ENCODE measurements around the gene MRGPRF.
"Not testable (repeated sequence)": the region's sequence is repeated elsewhere in the genome, so short reads cannot be mapped to it uniquely, and the experiment has no call there.

MRGPRF gene

GRCh38 chr11:68974421-68975194 is 38.4 kb downstream of the MRGPRF start:
- TF ChIP-seq CTCF (IDR thresholded peaks at IDR 0.05; ENCODE audit: borderline replicate concordance, extremely low read depth, low read length, poor library complexity, severe bottlenecking) (no peak), EZH2 (IDR thresholded peaks at IDR 0.05; ENCODE audit: borderline replicate concordance, low read depth, low read length, severe bottlenecking) (no peak)
- Histone ChIP-seq H3K9me3 (ENCODE audit: insufficient read depth, low read length, severe bottlenecking) (no peaks in the 10 kb centered on the region), H3K79me2 (ENCODE audit: insufficient read depth, low read length) (no peaks in the 10 kb centered on the region), H3K4me2 (ENCODE audit: insufficient read depth, low read length) (no peak overlapping the region), H3K36me3 (ENCODE audit: insufficient read depth, low read length) (no peaks in the 10 kb centered on the region), H3K4me3 (ENCODE audit: low read depth in 1 of 2, low read length in 2 of 2) (no peak overlapping the region), H2AFZ (ENCODE audit: low read depth, low read length) (peak overlapping the region; percentile 54; the same call in 1 of the 2 replicates), H3K27ac (ENCODE audit: low read length) (no peak overlapping the region), H4K20me1 (ENCODE audit: insufficient read depth, low read length) (no peaks in the 10 kb centered on the region), H3K9ac (ENCODE audit: low read depth, low read length) (no peak overlapping the region), H3K4me1 (ENCODE audit: insufficient read depth, low read length) (no peaks in the 10 kb centered on the region), H3K27me3 (ENCODE audit: insufficient read depth, low read length, poor library complexity) (no peaks in the 10 kb centered on the region)
- DNase-seq (peak; percentile 16), ATAC-seq (ENCODE audit: insufficient read depth, low read depth) (peak; percentile 74)

- H3K27ac ChIP-seq (ENCODE audit: low read length); H3K36me3 ChIP-seq (ENCODE audit: insufficient read depth, low read length); H3K27me3 ChIP-seq (ENCODE audit: insufficient read depth, low read length, poor library complexity); DNase-seq; H3K4me3 ChIP-seq (ENCODE audit: low read depth in 1 of 2, low read length in 2 of 2); H3K79me2 ChIP-seq (ENCODE audit: insufficient read depth, low read length); H4K20me1 ChIP-seq (ENCODE audit: insufficient read depth, low read length); H3K4me2 ChIP-seq (ENCODE audit: insufficient read depth, low read length); H3K4me1 ChIP-seq (ENCODE audit: insufficient read depth, low read length); H3K9ac ChIP-seq (ENCODE audit: low read depth, low read length); ATAC-seq (ENCODE audit: insufficient read depth, low read depth); H2AFZ ChIP-seq (ENCODE audit: low read depth, low read length); H3K9me3 ChIP-seq (ENCODE audit: insufficient read depth, low read length, severe bottlenecking): not testable (repeated sequence)
These were observed 39.3 kb downstream of the MRGPRF start for GRCh38 chr11:68973706-68974105.

GRCh38 chr11:68973219-68973618 is 39.8 kb downstream of the MRGPRF start:
- Histone ChIP-seq H2AFZ (ENCODE audit: low read depth, low read length) (no peak overlapping the region), H3K36me3 (ENCODE audit: insufficient read depth, low read length) (no peaks in the 10 kb centered on the region), H3K4me1 (ENCODE audit: insufficient read depth, low read length) (no peaks in the 10 kb centered on the region), H3K27ac (ENCODE audit: low read length) (no peak overlapping the region), H3K4me2 (ENCODE audit: insufficient read depth, low read length) (no peak overlapping the region), H3K9ac (ENCODE audit: low read depth, low read length) (no peak overlapping the region), H3K27me3 (ENCODE audit: insufficient read depth, low read length, poor library complexity) (no peaks in the 10 kb centered on the region), H3K79me2 (ENCODE audit: insufficient read depth, low read length) (no peaks in the 10 kb centered on the region), H3K9me3 (ENCODE audit: insufficient read depth, low read length, severe bottlenecking) (no peaks in the 10 kb centered on the region), H4K20me1 (ENCODE audit: insufficient read depth, low read length) (no peaks in the 10 kb centered on the region), H3K4me3 (ENCODE audit: low read depth in 1 of 2, low read length in 2 of 2) (no peak overlapping the region)
- no peak for TF ChIP-seq EZH2 (IDR thresholded peaks at IDR 0.05; ENCODE audit: borderline replicate concordance, low read depth, low read length, severe bottlenecking)
- TF ChIP-seq CTCF (IDR thresholded peaks at IDR 0.05; ENCODE audit: borderline replicate concordance, extremely low read depth, low read length, poor library complexity, severe bottlenecking) = no peak
- no peak for ATAC-seq (ENCODE audit: insufficient read depth, low read depth)
- no peak for DNase-seq

GRCh38 chr11:68970921-68971636 is 42.0 kb downstream of the MRGPRF start:
- Histone ChIP-seq H3K9ac (ENCODE audit: low read depth, low read length) (no peak overlapping the region), H3K27ac (ENCODE audit: low read length) (no peak overlapping the region), H3K27me3 (ENCODE audit: insufficient read depth, low read length, poor library complexity) (no peaks in the 10 kb centered on the region), H3K36me3 (ENCODE audit: insufficient read depth, low read length) (no peaks in the 10 kb centered on the region), H3K4me3 (ENCODE audit: low read depth in 1 of 2, low read length in 2 of 2) (no peak overlapping the region), H3K4me1 (ENCODE audit: insufficient read depth, low read length) (no peaks in the 10 kb centered on the region), H4K20me1 (ENCODE audit: insufficient read depth, low read length) (no peaks in the 10 kb centered on the region), H3K79me2 (ENCODE audit: insufficient read depth, low read length) (no peaks in the 10 kb centered on the region), H3K9me3 (ENCODE audit: insufficient read depth, low read length, severe bottlenecking) (no peaks in the 10 kb centered on the region), H2AFZ (ENCODE audit: low read depth, low read length) (no peak overlapping the region), H3K4me2 (ENCODE audit: insufficient read depth, low read length) (no peak overlapping the region)
- TF ChIP-seq EZH2 (IDR thresholded peaks at IDR 0.05; ENCODE audit: borderline replicate concordance, low read depth, low read length, severe bottlenecking) (no peak), CTCF (IDR thresholded peaks at IDR 0.05; ENCODE audit: borderline replicate concordance, extremely low read depth, low read length, poor library complexity, severe bottlenecking) (no peak)
- DNase-seq = no peak
- no peak for ATAC-seq (ENCODE audit: insufficient read depth, low read depth)
